Peyer's patch (tissue), 4 donors: ENCODE measurements around the gene FSIP1.

Experiments used
- CTCF ChIP-seq, 6 experiments: fragments of 450-650 bp in 4 of 6; fragments of 200-600 bp in 2 of 6; sonication (generic) in 1 of 6; IDR thresholded peaks; one replicate each; pipeline ENCODE4 v1.5.1; 2017 to 2019; ENCODE audit warnings: antibody characterized with exemption in 6 of 6, mild to moderate bottlenecking in 3 of 6, moderate library complexity in 1 of 6
- POLR2A ChIP-seq, 2 donors: fragments of 450-650 bp; IDR thresholded peaks; one replicate each; pipeline ENCODE4 v1.5.1; 2017; ENCODE audit warnings: antibody characterized with exemption in 2 of 2, mild to moderate bottlenecking in 2 of 2, moderate library complexity in 2 of 2

DNA sequence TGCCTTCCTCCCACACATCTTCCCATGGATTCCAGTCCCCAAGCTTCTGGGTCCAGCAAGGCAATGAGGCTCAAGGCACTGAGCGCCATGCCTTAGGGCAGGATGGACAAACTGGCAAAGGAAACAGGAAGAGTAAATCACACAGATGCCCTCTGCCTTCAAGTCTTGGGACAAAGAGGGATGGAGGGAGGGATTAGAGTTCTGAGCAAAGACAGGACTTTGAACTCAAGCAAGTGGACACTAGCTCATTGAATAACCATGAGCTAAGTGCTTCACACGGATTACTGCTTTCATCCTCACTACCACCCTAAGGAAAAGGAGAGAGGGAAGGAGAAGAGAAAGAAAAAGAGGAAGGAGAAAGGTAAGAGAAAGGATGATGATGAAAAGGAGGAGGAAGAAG lies 209.4 kb downstream of the FSIP1 start:
- TF ChIP-seq CTCF (IDR thresholded peaks at IDR 0.05), result no peak
- no peak for TF ChIP-seq POLR2A (IDR thresholded peaks at IDR 0.05)
